ENCODE data around the gene SKIC2. TPM values are rescaled to one million over a fixed set of nuclear protein-coding genes. Genes with fewer than 3 reads are reported as not detected.

Gene SKIC2
- total and polyA plus RNA-seq, 2 of the 8 experiments (the other 6 are each of a cell fraction or from before 2014, with no cell fraction given), result 42.1 to 59.7 TPM

GRCh38 chr6:31954511-31954910 lies 4.5 kb upstream of the SKIC2 start (continued):
- TF ChIP-seq USF2 (IDR thresholded peaks at IDR 0.05; ENCODE audit: low read length), result no peak
